RWPE1 (cell line): Measurements from ENCODE around the gene DHRS2.

Experiments used
- CTCF ChIA-PET: fragments of 350-600 bp; sonication (Branson Sonifier 250); formaldehyde crosslinking; extraction: SDS; loops from one replicate; lab custom pipeline; 2021; lab: Yijun Ruan, JAX
- POLR2A ChIA-PET: fragments of 400-600 bp; formaldehyde crosslinking; extraction: SDS; loops from one replicate; lab custom pipeline; 2020; ENCODE audit warnings: antibody characterized with exemption; ENCODE audit not compliant: low non-redundant PET; lab: Yijun Ruan, JAX
- DNase-seq: peaks from one replicate; pipeline ENCODE4 v3.0.0; 2012; ENCODE audit warnings: low spot score
- H3K27ac ChIP-seq: fragments of 450-650 bp; 2 replicates; pipeline ENCODE4 v1.5.1; 2017
- CTCF ChIP-seq: fragments of 450-650 bp; conservative IDR thresholded peaks from 2 replicates; pipeline ENCODE4 v1.5.1; 2017; ENCODE audit warnings: low read depth, mild to moderate bottlenecking

The DHRS2 gene

GRCh38 chr14:23623962-23624361, 12.2 kb upstream of the DHRS2 start:
- ChIA-PET CTCF (interaction anchor here (0.7 kb wide), 1 partner anchor 237 kb away, joined by 5 read pairs; no protein-coding TSS in a partner anchor), POLR2A (no interaction called here)
- H3K27ac ChIP-seq: no peak overlapping the region
- no peak for DNase-seq
- no peak for TF ChIP-seq CTCF

- TF ChIP-seq CTCF: no peak
- no peak for DNase-seq
- H3K27ac ChIP-seq: no peak overlapping the region
- ChIA-PET CTCF (no interaction called here), POLR2A (no interaction called here)
Observed at GRCh38 chr14:23624830-23625404, 11.2 kb upstream of the DHRS2 start.

- no peak for DNase-seq
- no peak for TF ChIP-seq CTCF
- ChIA-PET CTCF (no interaction called here), POLR2A (no interaction called here)
- H3K27ac ChIP-seq: no peak overlapping the region
Observed at GRCh38 chr14:23626946-23627345, 9.2 kb upstream of the DHRS2 start.

GRCh38 chr14:23627961-23628360, 8.2 kb upstream of the DHRS2 start:
- no peak overlapping the region for H3K27ac ChIP-seq
- no peak for DNase-seq
- no peak for TF ChIP-seq CTCF
- CTCF ChIA-PET: no interaction called here
- POLR2A ChIA-PET: no interaction called here

- ChIA-PET POLR2A (interaction anchor here (1.1 kb wide), 1 partner anchor 32 kb away, joined by 3 read pairs; no protein-coding TSS in a partner anchor), CTCF (interaction anchor here (0.6 kb wide), 1 partner anchor 119 kb away, joined by 3 read pairs; no protein-coding TSS in a partner anchor)
- H3K27ac ChIP-seq: no peak overlapping the region
- DNase-seq: no peak
- TF ChIP-seq CTCF: no peak
Observed at GRCh38 chr14:23629204-23629603, 7.0 kb upstream of the DHRS2 start.

GRCh38 chr14:23629832-23630396, 6.2 kb upstream of the DHRS2 start:
- ChIA-PET CTCF (no interaction called here), POLR2A (no interaction called here)
- no peak for DNase-seq
- no peak for TF ChIP-seq CTCF
- H3K27ac ChIP-seq: no peak overlapping the region
